Measurements from ENCODE around the gene HOXD11. TPM values are rescaled to one million over a fixed set of nuclear protein-coding genes. Genes with fewer than 3 reads are reported as not detected.

HOXD11 gene
- total RNA-seq, 2 experiments from 2014 or later = not detected

DNA sequence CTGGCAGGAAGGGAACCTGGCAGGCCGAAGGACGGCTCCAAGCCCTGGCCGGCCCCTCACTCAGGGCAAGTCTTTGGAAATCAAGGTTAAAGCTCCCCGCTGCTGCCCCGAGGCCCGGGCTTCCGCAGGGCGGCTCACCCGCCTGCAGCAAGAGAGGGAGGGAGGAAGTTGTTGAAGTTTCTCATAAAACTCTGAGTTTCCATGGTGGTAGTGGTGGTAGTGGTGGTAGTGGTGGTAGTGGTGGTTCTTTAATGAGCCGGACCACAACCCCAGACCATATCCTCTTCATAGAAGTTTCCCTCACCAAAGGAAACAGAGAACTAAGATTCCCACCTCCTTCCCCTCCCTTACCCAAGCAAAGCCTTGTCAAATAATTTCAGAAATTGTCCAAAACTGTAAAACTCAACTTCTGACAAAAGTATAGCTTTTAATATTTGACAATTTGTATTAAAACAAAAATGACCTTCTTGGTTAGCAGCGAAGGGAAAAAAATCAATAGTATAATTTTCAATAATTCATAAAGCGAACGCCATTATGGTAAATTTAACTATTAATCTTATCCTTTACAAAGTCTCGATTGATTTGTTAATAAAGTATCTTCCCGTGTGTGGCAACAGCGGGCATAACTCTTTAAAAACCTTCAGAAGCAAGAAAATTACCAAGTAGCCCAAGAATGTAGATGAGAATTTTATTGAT, 8.0 kb downstream of the HOXD11 start:
- H2AFZ ChIP-seq (ENCODE audit: low read length) = no peak overlapping the region
- no peak overlapping the region for H3K4me2 ChIP-seq (ENCODE audit: low read length)
- H3K36me3 ChIP-seq (ENCODE audit: insufficient read depth, low read length) = no peaks in the 10 kb centered on the region
- no peak for TF ChIP-seq EZH2phosphoT487 (IDR thresholded peaks at IDR 0.05; ENCODE audit: borderline replicate concordance, low read depth, low read length)
- TF ChIP-seq, protein P1, sequence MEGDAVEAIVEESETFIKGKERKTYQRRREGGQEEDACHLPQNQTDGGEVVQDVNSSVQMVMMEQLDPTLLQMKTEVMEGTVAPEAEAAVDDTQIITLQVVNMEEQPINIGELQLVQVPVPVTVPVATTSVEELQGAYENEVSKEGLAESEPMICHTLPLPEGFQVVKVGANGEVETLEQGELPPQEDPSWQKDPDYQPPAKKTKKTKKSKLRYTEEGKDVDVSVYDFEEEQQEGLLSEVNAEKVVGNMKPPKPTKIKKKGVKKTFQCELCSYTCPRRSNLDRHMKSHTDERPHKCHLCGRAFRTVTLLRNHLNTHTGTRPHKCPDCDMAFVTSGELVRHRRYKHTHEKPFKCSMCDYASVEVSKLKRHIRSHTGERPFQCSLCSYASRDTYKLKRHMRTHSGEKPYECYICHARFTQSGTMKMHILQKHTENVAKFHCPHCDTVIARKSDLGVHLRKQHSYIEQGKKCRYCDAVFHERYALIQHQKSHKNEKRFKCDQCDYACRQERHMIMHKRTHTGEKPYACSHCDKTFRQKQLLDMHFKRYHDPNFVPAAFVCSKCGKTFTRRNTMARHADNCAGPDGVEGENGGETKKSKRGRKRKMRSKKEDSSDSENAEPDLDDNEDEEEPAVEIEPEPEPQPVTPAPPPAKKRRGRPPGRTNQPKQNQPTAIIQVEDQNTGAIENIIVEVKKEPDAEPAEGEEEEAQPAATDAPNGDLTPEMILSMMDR (conservative IDR thresholded peaks at IDR 0.05; ENCODE audit: low read length) = no peak
- no peaks in the 10 kb centered on the region for H3K9me2 ChIP-seq (ENCODE audit: insufficient read depth, low read length)
- POLR2A ChIA-PET = no interaction called here
- no peak overlapping the region for H3K27ac ChIP-seq (ENCODE audit: low read depth, low read length, poor library complexity, severe bottlenecking)
- no peaks in the 10 kb centered on the region for H4K20me1 ChIP-seq (ENCODE audit: insufficient read depth, low read length)
- no peaks in the 10 kb centered on the region for H3K79me2 ChIP-seq (ENCODE audit: insufficient read depth, low read depth, low read length)
- no peak for DNase-seq (ENCODE audit: low spot score)
- H3K9me3 ChIP-seq (ENCODE audit: low read length) = no peaks in the 10 kb centered on the region
- intact Hi-C loops (cut with micrococcal nuclease; ENCODE audit: unreplicated experiment) = no loop called here
- no peaks in the 10 kb centered on the region for H3K4me1 ChIP-seq (ENCODE audit: insufficient read depth, low read length, poor library complexity, severe bottlenecking)
- CTCF ChIA-PET (ENCODE audit: unreplicated experiment) = no interaction called here
- BruUV-seq (replicated peaks) = no TSS peak
- no peak overlapping the region for H3K4me3 ChIP-seq (ENCODE audit: low read depth, low read length, poor library complexity, severe bottlenecking)

DNA sequence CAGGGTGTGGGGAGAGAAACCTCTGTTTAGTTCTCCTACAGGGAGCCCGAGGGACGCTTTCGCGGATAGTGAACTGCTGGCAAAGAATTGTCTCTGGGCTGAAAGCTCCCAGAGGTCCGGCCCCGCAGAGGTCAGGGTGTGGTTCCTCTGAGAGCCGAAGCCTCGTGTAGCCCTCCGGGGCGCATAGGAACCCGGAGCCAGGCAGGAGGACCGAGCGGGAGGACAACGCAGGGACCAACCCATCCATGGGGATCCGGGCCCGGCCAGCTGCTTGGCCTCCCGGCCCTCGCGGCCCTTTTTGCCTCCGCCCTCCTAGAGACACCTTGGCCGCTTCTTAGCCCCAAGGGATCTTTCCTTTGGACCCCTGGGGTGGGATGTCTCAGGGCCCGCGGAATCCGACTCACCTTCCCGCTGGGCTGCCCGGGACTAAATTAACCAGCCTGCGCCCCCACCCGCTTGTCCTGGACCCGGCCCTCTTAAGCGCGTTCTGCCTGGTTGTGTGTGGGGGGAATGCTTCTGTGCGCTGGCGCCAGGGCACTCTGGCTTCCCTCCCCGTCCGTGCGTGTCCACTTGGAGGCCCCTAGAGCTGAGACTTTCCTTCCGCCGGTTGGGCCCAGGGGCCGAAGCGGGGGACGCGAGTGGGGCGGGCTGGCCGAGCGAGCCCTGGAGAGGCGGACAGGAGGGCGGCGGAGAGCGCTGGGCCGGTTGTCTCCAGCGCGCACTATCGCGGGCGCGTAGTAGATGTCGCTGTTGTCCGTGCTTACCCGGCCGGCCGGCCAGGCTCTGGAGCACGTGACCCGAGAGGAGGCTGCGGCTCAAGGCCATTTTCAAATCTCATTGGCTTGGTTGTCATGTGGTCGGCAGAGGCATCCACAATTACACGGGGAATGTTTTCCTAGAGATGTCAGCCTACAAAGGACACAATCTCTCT, 9.1 kb downstream of the HOXD11 start, which contains the start of gene HOXD10:
Gene HOXD10 (plus strand): TSS at position 896 of the 931 bp plus-strand sequence. CDS start 56 bp downstream, outside the sequence.
- Histone ChIP-seq H4K20me1 (ENCODE audit: insufficient read depth, low read length) (no peaks in the 10 kb centered on the region), H3K9me3 (ENCODE audit: low read length) (no peaks in the 10 kb centered on the region), H3K36me3 (ENCODE audit: insufficient read depth, low read length) (no peaks in the 10 kb centered on the region), H3K9me2 (ENCODE audit: insufficient read depth, low read length) (no peaks in the 10 kb centered on the region), H3K4me3 (ENCODE audit: low read depth, low read length, poor library complexity, severe bottlenecking) (no peak within 1 kb of the TSS), H2AFZ (ENCODE audit: low read length) (no peak within 1 kb of the TSS), H3K4me1 (ENCODE audit: insufficient read depth, low read length, poor library complexity, severe bottlenecking) (no peaks in the 10 kb centered on the region), H3K79me2 (ENCODE audit: insufficient read depth, low read depth, low read length) (no peaks in the 10 kb centered on the region), H3K27ac (ENCODE audit: low read depth, low read length, poor library complexity, severe bottlenecking) (no peak within 1 kb of the TSS), H3K4me2 (ENCODE audit: low read length) (no peak within 1 kb of the TSS)
- no peak for DNase-seq (ENCODE audit: low spot score)
- ChIA-PET CTCF (ENCODE audit: unreplicated experiment) (no interaction called here), POLR2A (no interaction called here)
- intact Hi-C loops (cut with micrococcal nuclease; ENCODE audit: unreplicated experiment) = no loop called here
- TF ChIP-seq EZH2phosphoT487 (IDR thresholded peaks at IDR 0.05; ENCODE audit: borderline replicate concordance, low read depth, low read length) = no peak
- TF ChIP-seq, protein P1 (conservative IDR thresholded peaks at IDR 0.05; ENCODE audit: low read length) = no peak
- no TSS peak for BruUV-seq (replicated peaks)
